ENCODE results near the gene VPS54. TPM values are rescaled to one million over a fixed set of nuclear protein-coding genes. Genes with fewer than 3 reads are reported as not detected.

The VPS54 gene
- total and polyA plus RNA-seq, 9 of the 15 experiments (the other 6 are each of a cell fraction or from before 2014, with no cell fraction given) = 4.9 to 23.2 (median 13.2) TPM

GRCh38 chr2:63898839-63899238 lies 120.4 kb downstream of the VPS54 start:
- no peak for ATAC-seq
- Histone ChIP-seq H2AFZ (ENCODE audit: low read depth, low read length) (no peak overlapping the region), H3K4me2 (ENCODE audit: insufficient read depth, low read length) (no peak overlapping the region), H3K27ac (ENCODE audit: extremely low read depth, low read depth, low read length) (no peak overlapping the region), H3K9me1 (ENCODE audit: control insufficient read depth, insufficient read depth, low read length) (no peaks in the 10 kb centered on the region), H3K4me1 (replicated peaks in 1 of 2; ENCODE audit: control insufficient read depth in 2 of 2, insufficient read depth in 2 of 2, low read length in 2 of 2) (no peaks in the 10 kb centered on the region), H3K4me3 (no peak overlapping the region), H3K9ac (ENCODE audit: insufficient read depth in 1 of 2, low read depth in 2 of 2, low read length in 2 of 2) (no peak overlapping the region), H3K27me3 (ENCODE audit: control insufficient read depth in 2 of 2, insufficient read depth in 2 of 2, low read length in 2 of 2) (no peaks in the 10 kb centered on the region), H4K20me1 (replicated peaks; ENCODE audit: control insufficient read depth, insufficient read depth, low read length) (no peaks in the 10 kb centered on the region), H3K36me3 (ENCODE audit: control insufficient read depth, insufficient read depth, low read length) (peaks cover 40% of the 10 kb centered on the region; the same call in 2 of the 3 replicates), H3K79me2 (ENCODE audit: control insufficient read depth, insufficient read depth, low read length) (no peaks in the 10 kb centered on the region), H3K9me3 (replicated peaks; ENCODE audit: control insufficient read depth, insufficient read depth, low read depth, low read length) (0 out of 2 replicates have a peak, but pooled peaks cover 3% of the 10 kb centered on the region)
- no peak for FAIRE-seq
- ChIA-PET CTCF (ENCODE audit: low intra/inter-chr PET ratio) (no interaction called here), POLR2A (no interaction called here)
- intact Hi-C loops (cut with micrococcal nuclease) = no loop called here
- TF ChIP-seq TFAP4 (CRISPR knock-in tag; IDR thresholded peaks at IDR 0.05; ENCODE audit: borderline replicate concordance) (no peak), C11orf30 (IDR thresholded peaks at IDR 0.05; ENCODE audit: low read depth) (0 out of 2 replicates have a peak, but pooled peaks have one; percentile 33), EGR1 (conservative IDR thresholded peaks at IDR 0.05) (no peak), ZNF316 (IDR thresholded peaks at IDR 0.05) (peak; percentile 58), RERE (CRISPR knock-in tag; IDR thresholded peaks at IDR 0.05; ENCODE audit: borderline replicate concordance) (no peak), SMARCB1 (IDR thresholded peaks at IDR 0.05; ENCODE audit: insufficient read length, low read depth) (no peak)
- no peak for DNase-seq (ENCODE audit: extremely low read depth in 1 of 4, low spot score in 3 of 4)
- WGBS (ENCODE audit: insufficient coverage, low coverage, missing lambda C conversion rate) = 93% methylated on average over 5 of the region's 5 CpGs
- in situ Hi-C loops (cut with MboI) = no loop called here
- BruUV-seq (replicated peaks) = no TSS peak

All from K562 (cell line).